Activated CD4-positive, alpha-beta T cell treated with anti-CD3 and anti-CD28 coated beads for 4 hours (primary cell): ENCODE measurements around the gene PARD3B.

Experiments used
- DNase-seq, 2 donors: peaks; one replicate each; pipeline ENCODE4 v3.0.0-alpha.2; 2020

Gene PARD3B

DNA sequence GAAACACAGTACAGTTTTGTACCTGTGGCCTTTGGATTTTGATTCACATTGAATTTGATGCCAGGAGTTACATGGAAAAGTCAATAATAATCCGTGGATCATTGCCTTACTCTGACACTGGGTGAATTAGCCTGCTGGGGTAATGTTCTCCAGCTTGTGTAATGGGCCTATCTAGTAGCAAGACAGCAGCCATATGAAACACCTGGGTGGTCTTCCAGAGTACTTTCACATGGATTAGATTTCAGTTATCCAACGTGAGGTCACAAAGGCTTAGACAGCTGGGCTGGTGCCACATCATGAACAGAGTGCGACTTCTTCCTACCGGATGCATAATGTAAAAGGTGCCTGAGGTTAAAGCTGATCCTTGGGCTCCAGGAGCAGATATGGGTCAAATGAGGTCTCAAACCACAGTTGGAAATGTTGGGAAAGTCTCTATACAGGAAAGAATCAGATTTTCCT is 486.8 kb downstream of the PARD3B start:
- DNase-seq: no peak

- DNase-seq: no peak
Measured at GRCh38 chr2:205033431-205033830, 488.2 kb downstream of the PARD3B start.

GRCh38 chr2:205034034-205034433 is 488.8 kb downstream of the PARD3B start:
- no peak for DNase-seq

DNA sequence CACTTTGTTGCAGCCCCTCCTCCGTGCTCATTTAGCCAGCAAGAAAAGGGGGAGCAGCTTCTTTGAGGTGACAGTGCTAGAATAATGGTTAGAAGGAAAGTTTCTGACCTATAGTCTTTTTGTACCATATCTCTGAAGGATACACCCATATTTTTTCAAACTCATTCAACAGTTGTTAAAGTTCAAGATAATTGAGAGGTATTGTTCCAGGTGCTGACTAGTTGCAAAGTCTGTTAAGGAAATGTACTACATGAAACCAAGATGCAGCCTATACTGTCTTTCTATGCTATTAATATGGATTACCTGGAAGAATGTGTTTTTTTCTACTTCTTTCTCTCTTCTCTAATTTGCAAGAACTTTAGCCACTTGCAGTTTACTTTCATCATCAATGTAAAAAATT is 495.0 kb downstream of the PARD3B start:
- no peak for DNase-seq

- DNase-seq: no peak
Measured at GRCh38 chr2:205041472-205042130, 496.3 kb downstream of the PARD3B start.

DNA sequence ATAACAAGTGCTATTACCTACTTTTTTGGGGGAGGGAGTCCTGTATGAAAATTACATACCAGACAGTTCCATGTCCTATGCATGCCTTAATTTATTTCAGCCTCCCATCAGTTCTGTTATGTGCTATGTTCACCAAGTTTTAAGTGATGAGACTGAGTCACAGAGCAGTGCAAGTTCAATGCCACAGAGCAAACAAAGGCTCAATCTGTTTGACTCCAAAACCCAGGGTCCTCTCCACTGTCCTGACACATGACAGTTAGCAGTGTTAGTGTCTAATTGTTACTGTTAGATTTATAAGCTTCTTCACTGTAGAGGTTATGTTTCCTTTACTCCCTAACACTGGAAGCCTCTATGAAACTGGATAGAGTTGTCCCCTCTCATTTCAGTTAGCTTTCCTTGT is 498.0 kb downstream of the PARD3B start:
- no peak for DNase-seq

DNA sequence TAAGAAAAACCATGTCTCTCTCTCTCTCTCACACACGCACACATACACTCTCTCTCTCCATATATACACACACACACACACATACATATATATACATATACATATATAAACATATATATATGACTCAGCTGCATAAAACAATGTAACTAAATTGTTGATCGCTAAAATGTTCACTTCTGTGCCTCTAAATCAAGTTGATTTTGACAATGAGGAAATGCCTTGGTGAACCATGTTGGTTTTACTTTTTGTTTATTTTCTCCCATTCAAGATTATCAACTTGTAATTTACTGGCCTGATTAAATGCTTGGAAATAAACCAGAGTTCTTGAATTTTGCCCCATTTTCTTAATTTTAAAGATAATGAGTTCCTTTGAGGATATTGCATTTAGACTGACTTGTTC is 500.4 kb downstream of the PARD3B start:
- no peak for DNase-seq

DNA sequence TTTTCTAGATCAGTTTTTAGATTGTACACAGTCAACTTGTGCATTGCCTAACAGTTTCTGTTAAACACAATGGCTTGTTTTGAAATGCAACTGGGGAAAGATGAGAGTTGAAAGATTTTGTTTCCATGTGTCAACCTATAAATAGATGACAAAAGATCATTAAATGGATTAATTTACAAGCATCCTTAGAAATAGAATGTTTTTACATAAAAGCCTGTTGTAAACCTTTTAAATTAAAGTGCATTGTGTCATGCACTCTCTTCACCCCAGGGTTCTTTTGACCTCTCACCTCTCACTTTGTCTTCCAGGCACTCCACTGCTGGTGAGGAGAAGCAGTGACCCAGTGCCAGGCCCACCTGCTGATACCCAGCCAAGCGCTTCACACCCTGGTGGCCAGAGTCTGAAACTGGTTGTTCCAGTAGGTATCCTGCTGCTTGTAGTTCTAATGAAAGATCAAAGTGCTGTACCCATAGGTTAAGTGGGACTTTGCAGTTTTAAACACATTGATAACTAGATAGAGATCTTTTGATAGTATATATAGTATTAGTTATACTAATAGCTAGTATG is 502.1 kb downstream of the PARD3B start:
- no peak for DNase-seq

DNA sequence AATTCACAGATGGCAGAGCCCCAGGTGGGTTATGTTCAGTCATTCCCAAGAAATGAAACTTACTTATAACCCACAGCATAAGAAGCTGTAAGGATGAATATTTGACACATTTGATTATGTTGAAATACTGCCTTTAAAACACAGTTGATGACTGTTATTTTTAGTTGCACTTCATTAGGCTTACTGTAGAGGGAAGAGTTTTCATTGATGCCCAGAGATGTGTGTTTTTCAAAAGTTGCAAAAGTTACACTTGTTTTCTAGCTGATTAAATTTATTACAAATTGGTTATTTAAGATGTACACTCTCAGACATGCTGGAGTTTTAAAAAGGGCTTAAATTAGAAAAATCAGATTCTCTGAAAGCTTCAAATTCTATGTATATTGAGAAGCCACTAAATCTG is 506.1 kb downstream of the PARD3B start:
- DNase-seq: no peak

DNA sequence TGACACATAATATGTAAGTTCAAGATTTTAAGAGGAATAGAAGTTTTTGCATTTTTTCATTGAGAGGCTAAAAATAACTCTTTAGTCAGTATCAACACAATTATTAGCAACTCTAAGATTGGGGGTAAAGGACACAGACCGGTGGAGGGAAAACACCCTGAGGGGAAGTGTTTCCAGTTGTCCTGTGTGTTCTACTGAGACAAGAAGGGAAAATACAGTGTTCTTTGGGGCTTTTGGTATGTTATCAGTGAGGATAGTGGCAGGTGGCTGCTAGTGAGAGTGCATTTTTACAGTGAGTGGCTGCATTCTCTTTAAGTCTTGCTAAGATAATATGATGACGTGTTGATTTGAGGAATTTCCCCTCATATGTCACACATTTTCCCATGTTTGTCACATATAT is 507.5 kb downstream of the PARD3B start:
- DNase-seq: no peak

DNA sequence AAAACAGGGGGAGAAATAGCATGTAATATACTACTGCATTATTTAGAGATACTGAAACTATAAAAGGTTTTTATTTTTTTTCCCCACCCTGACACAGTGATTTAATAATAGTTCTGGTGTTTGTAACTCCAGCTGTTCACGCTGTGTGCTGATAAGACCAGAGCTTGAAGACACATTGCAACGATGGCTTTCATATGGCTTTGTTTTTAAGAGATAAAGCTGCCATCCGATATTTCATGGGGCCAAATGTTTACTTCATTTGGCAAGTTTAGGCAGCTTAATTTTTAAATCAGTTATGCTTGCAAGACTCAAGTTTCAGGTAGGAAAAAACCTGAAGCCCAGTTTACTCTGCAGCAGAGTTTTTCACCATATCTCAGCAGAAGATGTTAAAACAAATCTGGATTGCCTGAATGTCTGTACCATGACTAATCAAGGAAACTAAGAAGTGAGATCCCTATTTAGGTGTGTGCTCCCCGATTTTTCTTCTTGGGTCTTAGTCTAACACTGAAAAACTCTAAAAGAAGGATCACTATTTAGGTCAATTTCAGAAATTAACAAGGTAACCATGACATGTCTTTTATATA is 508.6 kb downstream of the PARD3B start:
- DNase-seq: no peak

GRCh38 chr2:205054789-205055188 is 509.5 kb downstream of the PARD3B start:
- no peak for DNase-seq

DNA sequence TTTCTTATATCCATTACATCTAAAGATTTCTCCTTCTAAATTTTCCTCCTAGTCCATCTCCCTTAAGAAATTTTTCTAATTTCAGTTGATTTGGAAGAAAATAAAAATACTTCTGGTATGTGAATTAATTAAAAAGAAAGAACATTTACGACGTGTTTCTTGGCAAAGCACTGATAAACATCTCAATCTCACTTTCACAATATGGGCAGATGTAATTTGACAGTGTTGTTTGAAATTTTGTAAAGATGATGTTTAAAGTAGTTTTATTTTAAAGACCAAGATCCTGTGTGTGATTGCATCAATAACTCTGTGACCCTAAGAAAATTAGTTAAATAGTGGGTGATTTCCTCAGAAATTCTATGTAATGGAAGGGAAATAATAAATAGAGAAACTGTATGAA is 510.0 kb downstream of the PARD3B start:
- DNase-seq: no peak

- no peak for DNase-seq
Measured at GRCh38 chr2:205056151-205056561, 510.9 kb downstream of the PARD3B start.

- no peak for DNase-seq
Measured at GRCh38 chr2:205058409-205058808, 513.1 kb downstream of the PARD3B start.

GRCh38 chr2:205060269-205060668 is 515.0 kb downstream of the PARD3B start:
- no peak for DNase-seq

- no peak for DNase-seq
Measured at GRCh38 chr2:205066081-205066480, 520.8 kb downstream of the PARD3B start.

GRCh38 chr2:205069928-205070327 is 524.7 kb downstream of the PARD3B start:
- DNase-seq: no peak

DNA sequence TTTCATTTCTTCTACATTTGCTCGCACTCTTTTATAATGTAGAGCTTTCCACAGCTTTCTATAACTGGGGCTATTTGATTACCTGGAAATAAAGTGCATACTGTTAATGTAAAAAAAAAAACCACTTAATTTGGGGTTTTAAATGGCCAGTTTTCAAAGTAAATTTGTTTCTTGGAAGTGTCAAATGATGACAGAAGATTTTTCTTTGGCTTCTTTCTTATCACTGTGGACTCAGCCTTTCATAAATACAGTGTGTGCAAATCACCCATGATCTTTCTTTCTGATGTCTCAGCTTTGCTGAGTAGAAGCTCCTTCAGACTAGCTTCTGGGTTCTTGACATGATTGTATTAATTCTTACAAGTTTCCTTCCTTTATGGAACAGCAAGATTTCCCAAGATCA is 525.6 kb downstream of the PARD3B start:
- no peak for DNase-seq

GRCh38 chr2:205073433-205074020 is 528.3 kb downstream of the PARD3B start:
- no peak for DNase-seq

DNA sequence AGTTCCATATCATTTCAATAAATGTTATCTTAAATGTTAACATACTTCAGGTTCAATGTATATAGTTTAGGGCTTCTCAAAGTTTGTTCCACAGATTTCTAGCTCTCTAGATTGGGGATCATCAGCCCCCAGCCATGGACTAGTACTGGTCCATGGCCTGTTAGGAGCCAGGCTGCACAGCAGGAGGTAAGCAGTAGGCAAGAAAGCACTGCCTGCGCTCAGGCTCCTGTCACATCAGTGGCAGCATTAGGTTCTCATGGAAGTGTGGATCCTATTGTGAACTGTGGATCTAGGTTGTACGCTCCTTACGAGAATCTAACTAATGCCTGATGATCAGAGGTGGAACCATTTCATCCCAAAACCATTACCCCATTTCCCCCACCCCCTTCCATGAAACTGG is 531.1 kb downstream of the PARD3B start:
- no peak for DNase-seq

DNA sequence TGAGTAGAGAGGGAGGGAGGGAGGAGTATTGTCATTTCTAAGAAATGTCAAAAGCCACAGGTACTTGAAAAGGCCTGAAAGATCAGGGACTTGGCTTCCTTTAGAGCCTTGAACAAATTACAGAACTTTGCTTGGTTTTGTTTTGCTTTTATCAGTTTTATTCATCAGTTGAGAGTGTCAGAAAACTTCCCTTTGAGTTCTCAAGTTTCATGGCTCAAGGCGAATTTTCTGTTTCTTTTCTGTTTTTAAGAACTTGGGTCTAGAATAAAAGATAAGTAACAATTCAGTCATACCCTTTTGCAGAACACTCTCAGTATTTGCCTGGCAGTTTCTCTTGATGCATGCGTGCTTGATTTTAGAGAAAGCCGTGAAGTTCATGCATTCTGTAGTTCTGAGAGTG is 531.9 kb downstream of the PARD3B start:
- no peak for DNase-seq

- no peak for DNase-seq
Measured at GRCh38 chr2:205078762-205079161, 533.5 kb downstream of the PARD3B start.

DNA sequence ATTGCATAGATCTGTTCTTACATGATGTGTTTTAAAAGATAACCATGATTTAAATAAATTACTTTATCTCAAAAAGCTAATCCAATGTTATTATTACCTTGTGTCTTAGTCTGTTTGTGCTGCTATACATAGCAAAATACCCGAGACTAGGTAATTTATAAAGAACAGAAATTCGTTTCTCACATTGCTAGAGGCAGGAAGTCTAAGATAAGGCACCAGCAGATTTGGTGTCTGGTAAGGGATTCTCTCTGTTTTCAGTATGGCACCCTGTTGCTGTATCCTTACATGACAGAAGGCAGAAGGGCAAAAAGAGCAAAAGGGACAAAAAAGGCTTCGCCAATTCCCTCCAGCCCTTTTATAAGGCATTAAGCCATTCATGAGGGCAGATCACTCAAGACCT is 533.9 kb downstream of the PARD3B start:
- no peak for DNase-seq
